HepG2 (cell line): Measurements from ENCODE around the gene NF2. TPM values are rescaled to one million over a fixed set of nuclear protein-coding genes. Genes with fewer than 3 reads are reported as not detected.

Source experiments
- ASH2L ChIP-seq: fragments of 300-600, 200-600 bp; sonication (generic); IDR thresholded peaks from 2 replicates; pipeline ENCODE4 v1.7.0; 2017; ENCODE audit warnings: low read depth, mild to moderate bottlenecking, moderate library complexity, mixed read lengths, low read length; ENCODE audit not compliant: insufficient read length
- BORCS8-MEF2B ChIP-seq: sonication (generic); formaldehyde crosslinking; IDR thresholded peaks from 2 replicates; pipeline ENCODE4 v1.8.0; 2022; ENCODE audit warnings: mild to moderate bottlenecking, missing genetic modification reagents
- CHD4 ChIP-seq: fragments of 200-600 bp; sonication (generic); IDR thresholded peaks from 2 replicates; pipeline ENCODE4 v1.7.0; 2017; ENCODE audit warnings: mild to moderate bottlenecking, low read length, borderline replicate concordance
- ESRRA ChIP-seq: sonication (generic); formaldehyde crosslinking; IDR thresholded peaks from 2 replicates; pipeline ENCODE4 v1.5.1; 2020; ENCODE audit warnings: mild to moderate bottlenecking, low read depth, missing genetic modification reagents
- ETV6 ChIP-seq: sonication (generic); formaldehyde crosslinking; conservative IDR thresholded peaks from 2 replicates; pipeline ENCODE4 v1.4.0; 2020; ENCODE audit warnings: missing genetic modification reagents
- FOXK1 ChIP-seq: sonication (generic); formaldehyde crosslinking; IDR thresholded peaks from 2 replicates; pipeline ENCODE4 v1.4.0; 2020; ENCODE audit warnings: low read depth, missing genetic modification reagents, borderline replicate concordance
- KAT8 ChIP-seq: IDR thresholded peaks from 2 replicates; pipeline ENCODE4 v1.6.1; 2016; ENCODE audit warnings: missing genetic modification reagents, missing compliant biosample characterization
- MYC ChIP-seq: sonication (generic); formaldehyde crosslinking; IDR thresholded peaks from 2 replicates; pipeline ENCODE4 v1.9.0; 2021; ENCODE audit warnings: missing genetic modification reagents, borderline replicate concordance
- MZF1 ChIP-seq: sonication (generic); formaldehyde crosslinking; IDR thresholded peaks from 2 replicates; pipeline ENCODE4 v1.8.1; 2023; ENCODE audit warnings: mild to moderate bottlenecking, missing genetic modification reagents, borderline replicate concordance
- NCOA2 ChIP-seq: sonication (generic); formaldehyde crosslinking; IDR thresholded peaks from 2 replicates; pipeline ENCODE4 v1.8.0; 2022; ENCODE audit warnings: inconsistent platforms
- RXRB ChIP-seq: IDR thresholded peaks from 2 replicates; pipeline ENCODE4 v1.6.1; 2016; ENCODE audit warnings: borderline replicate concordance, missing genetic modification reagents, missing compliant biosample characterization
- SALL1 ChIP-seq: sonication (generic); formaldehyde crosslinking; IDR thresholded peaks from 2 replicates; pipeline ENCODE4 v1.8.0; 2022; ENCODE audit warnings: mild to moderate bottlenecking, missing genetic modification reagents
- SMARCC2 ChIP-seq: fragments of 450-650 bp; IDR thresholded peaks from 2 replicates; pipeline ENCODE4 v1.6.1; 2017; ENCODE audit warnings: antibody characterized with exemption, mild to moderate bottlenecking
- ZBTB40 ChIP-seq, 2 experiments: fragments of 450-650 bp in 1 of 2; sonication (generic) in 1 of 2; formaldehyde crosslinking in 1 of 2; IDR thresholded peaks; 2 replicates each; pipeline versions ENCODE4 v1.6.1 to v1.8.0; 2016 to 2022; ENCODE audit warnings: antibody characterized with exemption in 1 of 2, mild to moderate bottlenecking in 1 of 2, missing genetic modification reagents in 1 of 2
- ZNF510 ChIP-seq: sonication (generic); formaldehyde crosslinking; IDR thresholded peaks from 2 replicates; pipeline ENCODE4 v1.4.0; 2020; ENCODE audit warnings: low read depth, mild to moderate bottlenecking, missing genetic modification reagents
- ZNF776 ChIP-seq: sonication (generic); formaldehyde crosslinking; IDR thresholded peaks from 2 replicates; pipeline ENCODE4 v1.4.0; 2020; ENCODE audit warnings: mild to moderate bottlenecking, missing genetic modification reagents
- ZNF780A ChIP-seq: sonication (generic); formaldehyde crosslinking; IDR thresholded peaks from 2 replicates; pipeline ENCODE4 v1.8.0; 2022; ENCODE audit warnings: mild to moderate bottlenecking, missing genetic modification reagents, moderate library complexity
- ZSCAN12 ChIP-seq: sonication (generic); formaldehyde crosslinking; IDR thresholded peaks from 2 replicates; pipeline ENCODE4 v1.9.0; 2021; ENCODE audit warnings: mild to moderate bottlenecking, missing genetic modification reagents
- polyA plus RNA-seq, 8 experiments: library from polyadenylated mRNA; depleted of rRNA in 3 of 8; stranded (reverse) in 7 of 8; unstranded in 1 of 8; fragments of >200 nt; fragmentation: Illumina TruSeq in 4 of 8; extraction: Trizol in 4 of 8; gene quantifications; 2 replicates each; pipeline versions ENCODE4 v1.2.1 to v1.2.3, GENCODE V29; 2011 to 2016; ENCODE audit warnings: low read depth in 4 of 8, missing spikeins in 1 of 8, mixed read lengths in 1 of 8; ENCODE audit not compliant: insufficient read depth in 1 of 8
- total RNA-seq, 5 experiments: library from RNA; depleted of rRNA; stranded (reverse); fragments of >200 nt; fragmentation: Illumina TruSeq; extraction: Trizol; gene quantifications; 2 replicates each; pipeline ENCODE4 v1.2.3, GENCODE V29; 2016; ENCODE audit warnings: low read depth in 1 of 5
- TF ChIP-seq, protein P1 (sequence below): sonication (generic); formaldehyde crosslinking; IDR thresholded peaks from 2 replicates; pipeline ENCODE4 v1.5.1; 2020; ENCODE audit warnings: mild to moderate bottlenecking, moderate library complexity, missing genetic modification reagents

NF2 gene
- total and polyA plus RNA-seq, 2 of the 13 experiments (the other 11 are each of a cell fraction or from before 2014, with no cell fraction given): 9.3 to 33.3 TPM

- no peak; the same call in 1 of the 2 replicates for TF ChIP-seq ZNF780A
- peak; percentile 95 for TF ChIP-seq ESRRA (CRISPR knock-in tag)
- TF ChIP-seq, protein P1, sequence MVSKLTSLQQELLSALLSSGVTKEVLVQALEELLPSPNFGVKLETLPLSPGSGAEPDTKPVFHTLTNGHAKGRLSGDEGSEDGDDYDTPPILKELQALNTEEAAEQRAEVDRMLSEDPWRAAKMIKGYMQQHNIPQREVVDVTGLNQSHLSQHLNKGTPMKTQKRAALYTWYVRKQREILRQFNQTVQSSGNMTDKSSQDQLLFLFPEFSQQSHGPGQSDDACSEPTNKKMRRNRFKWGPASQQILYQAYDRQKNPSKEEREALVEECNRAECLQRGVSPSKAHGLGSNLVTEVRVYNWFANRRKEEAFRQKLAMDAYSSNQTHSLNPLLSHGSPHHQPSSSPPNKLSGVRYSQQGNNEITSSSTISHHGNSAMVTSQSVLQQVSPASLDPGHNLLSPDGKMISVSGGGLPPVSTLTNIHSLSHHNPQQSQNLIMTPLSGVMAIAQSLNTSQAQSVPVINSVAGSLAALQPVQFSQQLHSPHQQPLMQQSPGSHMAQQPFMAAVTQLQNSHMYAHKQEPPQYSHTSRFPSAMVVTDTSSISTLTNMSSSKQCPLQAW (CRISPR knock-in tag): peak; percentile 90
- TF ChIP-seq BORCS8-MEF2B (CRISPR knock-in tag): peak; percentile 88
- peak; percentile 77 for TF ChIP-seq ASH2L
- TF ChIP-seq SALL1 (CRISPR knock-in tag): peak; percentile 95
- peak; percentile 54; the same call in 1 of the 2 replicates for TF ChIP-seq FOXK1 (CRISPR knock-in tag)
- peak; percentile 62 for TF ChIP-seq NCOA2 (CRISPR knock-in tag)
- peak; percentile 59; the same call in 1 of the 2 replicates for TF ChIP-seq RXRB (CRISPR knock-in tag)
- TF ChIP-seq ETV6 (CRISPR knock-in tag): no peak; the same call in 1 of the 2 replicates
- peak; percentile 89 for TF ChIP-seq ZNF776 (CRISPR knock-in tag)
- peak; percentile 93 for TF ChIP-seq ZNF510 (CRISPR knock-in tag)
- TF ChIP-seq ZBTB40 (IDR thresholded peaks at IDR 0.05): no peak
- TF ChIP-seq ZBTB40 (CRISPR knock-in tag; IDR thresholded peaks at IDR 0.05): peak; percentile 83
- TF ChIP-seq ZSCAN12 (CRISPR knock-in tag): no peak
- TF ChIP-seq MYC (CRISPR knock-in tag): peak; percentile 100
- TF ChIP-seq KAT8 (CRISPR knock-in tag): peak; percentile 58
- 0 out of 2 replicates have a peak, but pooled peaks have one; percentile 84 for TF ChIP-seq MZF1 (CRISPR knock-in tag)
- TF ChIP-seq CHD4: no peak
- no peak for TF ChIP-seq SMARCC2
Observed at GRCh38 chr22:29580200-29580810, 23.1 kb upstream of the NF2 start (continued).
